ENCODE results near the gene CHRND. TPM values are rescaled to one million over a fixed set of nuclear protein-coding genes. Genes with fewer than 3 reads are reported as not detected.

The CHRND gene
- total RNA-seq, 1 experiment from 2014 or later = 7.1 TPM

DNA sequence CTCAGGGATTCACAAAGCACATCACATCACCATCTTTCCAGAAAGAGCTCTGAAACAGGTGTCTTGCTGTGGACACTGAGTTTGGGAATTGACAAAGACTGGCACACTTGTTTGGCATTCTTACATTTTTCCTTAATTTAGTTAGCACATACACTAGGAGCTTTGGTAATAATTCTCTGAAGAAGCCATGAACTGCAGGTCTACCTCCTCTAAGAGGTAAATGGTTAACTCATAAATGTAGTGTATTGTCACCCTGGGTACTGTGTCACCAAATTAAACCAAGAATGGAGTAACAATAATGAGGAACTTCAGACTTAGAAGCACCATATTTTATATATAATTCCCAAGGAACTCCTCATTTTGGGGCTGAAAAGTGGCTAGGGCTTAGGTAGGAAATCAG, 47.1 kb downstream of the CHRND start:
- no peak for DNase-seq (ENCODE audit: low read depth)

DNA sequence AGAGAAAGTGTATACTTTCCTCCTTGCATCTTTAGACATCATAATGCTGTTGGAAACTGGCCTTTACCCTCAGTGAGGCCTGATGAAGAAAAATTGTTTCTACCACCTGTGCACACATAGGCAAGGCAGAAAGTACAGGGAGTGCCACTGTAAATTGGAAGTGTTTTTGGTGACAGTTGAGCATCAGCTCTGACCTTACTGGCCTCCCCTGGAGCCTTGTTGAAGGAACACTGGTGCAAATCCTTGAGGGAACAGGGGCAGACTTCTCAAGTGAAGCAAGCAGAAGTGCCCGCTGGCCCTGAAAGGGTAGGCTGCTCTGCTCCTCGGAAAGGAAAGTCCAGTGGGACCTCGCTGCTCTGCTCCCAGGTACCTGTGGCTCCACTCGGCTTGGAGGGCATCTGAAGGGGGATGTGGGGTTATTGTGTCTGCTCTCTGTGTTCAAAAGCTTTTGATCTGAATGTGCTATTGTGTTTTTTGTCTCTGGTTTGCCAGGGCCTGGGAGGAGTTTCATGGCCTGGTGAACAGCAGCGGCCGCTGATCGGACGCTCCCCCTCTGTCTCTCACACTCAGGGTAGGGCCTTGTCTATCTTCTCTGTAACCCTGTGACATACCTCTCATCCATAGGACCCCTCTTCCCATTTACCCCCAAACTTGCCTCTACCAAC, 47.9 kb downstream of the CHRND start:
- no peak for DNase-seq (ENCODE audit: low read depth)

DNA sequence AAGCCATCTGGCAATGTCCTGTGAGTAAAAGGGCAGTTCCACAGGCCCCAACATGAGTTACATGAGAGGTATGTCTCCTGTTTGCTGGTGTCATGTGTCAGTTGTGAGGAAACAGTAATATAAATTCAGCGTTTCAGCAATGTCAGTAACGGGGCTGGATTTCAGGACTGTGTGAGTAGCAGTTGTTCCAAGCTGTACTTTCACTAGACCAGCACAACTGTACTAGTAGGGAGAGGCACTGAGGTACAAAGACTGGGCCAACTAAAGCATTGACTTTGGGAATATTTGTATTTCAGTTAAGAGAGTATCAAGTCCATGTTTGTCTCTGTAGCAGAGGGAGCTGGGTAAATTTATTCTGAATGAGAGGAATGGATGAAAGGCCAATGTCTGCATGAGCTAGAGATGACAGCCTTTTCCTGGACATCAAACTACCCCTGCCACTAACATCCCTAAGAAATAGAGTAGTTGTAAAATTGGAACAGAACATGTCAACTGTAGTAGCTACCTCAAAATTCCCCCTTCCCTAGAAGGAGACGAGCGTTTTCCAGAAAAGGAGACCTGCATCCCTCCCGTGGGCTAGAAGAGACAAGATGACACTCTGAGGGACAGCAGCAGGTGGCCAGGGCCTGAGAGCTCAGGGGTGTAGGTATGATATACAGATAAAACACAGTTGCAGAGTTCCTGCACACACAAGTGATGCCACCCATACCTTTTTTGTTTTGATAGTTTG, 48.9 kb downstream of the CHRND start:
- peak; percentile 88 for DNase-seq (ENCODE audit: low read depth)

DNA sequence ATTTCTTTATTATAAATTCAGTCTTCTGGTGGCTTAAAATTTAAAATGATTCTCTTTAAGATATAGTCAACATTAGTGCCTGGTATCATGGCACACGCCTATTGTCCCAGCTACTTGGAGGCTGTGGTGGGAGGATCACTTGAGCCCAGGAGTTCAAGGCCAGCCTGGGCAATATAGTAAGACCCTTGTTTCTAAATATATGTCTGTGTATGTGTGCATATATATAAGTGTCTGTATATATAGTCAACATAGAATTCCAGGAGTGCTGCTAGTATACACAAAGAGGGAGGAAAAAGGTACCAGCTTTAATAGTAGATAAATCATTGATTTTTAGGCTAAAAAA, 49.4 kb downstream of the CHRND start:
- DNase-seq (ENCODE audit: low read depth) = no peak

DNA sequence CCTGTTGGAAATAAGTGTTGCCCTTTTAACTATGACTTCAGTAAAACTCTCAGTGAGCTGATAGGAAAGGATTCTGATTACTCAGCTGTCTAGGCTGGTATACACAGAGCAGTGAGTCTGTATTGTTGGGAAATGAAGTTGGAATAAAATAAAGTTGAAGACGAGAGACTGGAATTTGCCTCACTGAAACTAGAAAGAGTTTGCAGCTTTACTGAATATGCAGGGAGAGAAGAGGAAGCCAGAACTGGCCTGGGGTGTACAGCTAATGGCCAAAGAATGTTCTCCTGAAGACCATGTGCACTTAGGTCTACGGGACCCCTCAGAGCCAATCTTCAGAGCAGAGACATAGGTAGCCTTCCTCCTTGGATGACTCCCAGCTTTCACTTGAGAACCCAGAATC, 51.0 kb downstream of the CHRND start:
- DNase-seq (ENCODE audit: low read depth) = peak; percentile 24

DNA sequence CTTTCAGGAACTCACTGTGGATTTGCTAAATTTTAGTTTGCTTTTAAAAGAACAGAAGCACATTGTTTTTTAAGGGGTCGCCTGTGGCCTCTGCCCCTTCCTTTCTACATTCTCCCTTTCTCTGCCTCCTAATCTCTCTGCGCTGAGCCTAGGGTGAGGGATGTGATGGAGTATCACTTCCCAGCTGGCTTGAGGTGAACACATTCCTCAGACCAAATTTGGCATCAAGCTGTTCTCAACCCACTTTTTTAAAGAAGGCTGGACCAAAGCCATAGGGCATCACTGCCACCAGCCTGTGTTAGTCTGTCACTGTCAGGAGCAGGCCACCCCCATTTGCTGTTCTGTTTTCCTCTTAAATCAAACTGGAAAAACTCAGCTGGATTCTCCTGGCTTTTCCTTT, 51.9 kb downstream of the CHRND start:
- DNase-seq (ENCODE audit: low read depth) = no peak

DNA sequence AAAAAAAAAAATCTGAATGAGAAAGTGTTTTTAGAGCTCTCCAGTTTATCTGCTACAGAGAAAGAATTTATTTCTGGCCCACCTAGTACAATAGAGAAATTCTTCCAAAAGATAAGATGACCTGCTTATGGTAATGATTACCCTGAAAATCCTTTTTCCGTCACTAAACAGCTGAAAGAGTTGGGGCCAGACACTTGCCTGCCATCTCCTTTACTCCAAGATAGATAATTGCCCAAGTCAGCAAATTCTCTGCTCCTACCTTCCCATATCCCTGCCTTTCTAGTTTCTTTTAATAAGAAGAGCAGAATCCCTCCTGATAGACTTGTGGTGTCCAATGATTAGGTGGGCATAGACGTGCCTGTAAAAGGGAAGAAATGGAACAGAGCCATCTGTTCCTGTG, 52.7 kb downstream of the CHRND start:
- no peak for DNase-seq (ENCODE audit: low read depth)

DNA sequence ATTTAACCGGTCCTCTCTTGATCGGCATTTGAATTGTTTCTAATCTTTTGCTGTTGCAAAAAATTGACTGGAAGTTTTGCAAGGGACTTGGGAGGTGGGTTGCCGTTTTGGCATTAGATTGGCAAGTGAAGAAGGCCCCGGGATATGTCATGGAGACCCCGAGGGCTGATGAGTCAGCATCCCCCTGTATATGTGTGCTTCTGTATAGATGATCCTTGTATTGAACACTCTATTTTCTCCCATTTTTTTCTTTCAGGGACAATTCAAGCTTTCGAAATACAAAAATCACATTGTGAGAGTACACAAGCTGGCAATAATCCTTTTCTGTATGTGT, 54.7 kb downstream of the CHRND start:
- no peak for DNase-seq (ENCODE audit: low read depth)

DNA sequence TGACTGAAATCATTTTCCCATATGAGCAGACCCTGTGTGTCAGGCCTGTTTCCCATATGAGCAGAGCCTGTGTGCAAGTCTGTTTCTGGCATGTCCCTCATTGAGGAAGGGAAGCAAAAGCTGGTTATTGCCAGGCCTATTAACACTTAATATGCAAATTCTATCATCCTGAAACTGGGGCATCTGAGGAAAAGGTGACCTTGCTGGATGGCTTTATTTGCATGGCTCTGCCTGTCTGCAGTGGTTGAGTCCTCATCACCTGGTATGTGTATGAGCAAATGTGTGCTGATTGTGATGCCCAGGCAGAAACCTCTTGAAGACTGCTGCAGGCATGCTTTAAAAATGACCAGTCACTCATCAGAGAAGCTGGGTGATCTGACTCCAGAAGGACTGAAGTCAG, 55.8 kb downstream of the CHRND start:
- DNase-seq (ENCODE audit: low read depth) = no peak

DNA sequence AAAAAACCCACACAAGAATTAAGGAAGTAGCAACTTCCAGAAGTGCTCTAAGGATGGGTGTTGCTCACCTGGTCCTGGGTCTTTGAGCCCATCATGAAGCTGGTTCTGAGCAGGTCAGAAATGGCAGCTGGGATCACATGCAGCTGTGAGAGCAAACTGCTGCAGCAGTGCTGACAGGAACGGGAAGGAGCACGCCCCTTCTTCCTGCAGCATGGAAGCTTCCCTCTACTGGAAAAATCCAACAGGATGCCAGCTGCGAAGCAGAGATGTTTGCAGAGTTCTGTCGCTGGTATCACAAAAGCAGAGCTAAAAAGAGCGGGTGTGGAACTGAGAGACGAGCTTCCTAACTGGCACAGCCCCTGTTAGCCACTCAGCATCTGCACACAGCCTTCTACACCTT, 58.3 kb downstream of the CHRND start:
- DNase-seq (ENCODE audit: low read depth) = no peak

Other genes starting within 250 kb of the CHRND start
- not detected in 2 replicates for gene ALPP, start 147.4 kb upstream of the CHRND start, total RNA-seq (2014; rRNA removed)
- not detected in 2 replicates for gene ALPG, start 119.3 kb upstream of the CHRND start, total RNA-seq (2014; rRNA removed)
- gene ALPI, start 70.0 kb upstream of the CHRND start, total RNA-seq (2014; rRNA removed) = not detected in 2 replicates
- not detected in 2 replicates for gene ECEL1, start 38.3 kb upstream of the CHRND start, total RNA-seq (2014; rRNA removed)
- gene PRSS56, start 5.8 kb upstream of the CHRND start, total RNA-seq (2014; rRNA removed) = 0.40 and 0.71 TPM in 2 replicates
- gene CHRNG, start 13.5 kb downstream of the CHRND start, total RNA-seq (2014; rRNA removed) = 0.83 and 5.5 TPM in 2 replicates
- gene TIGD1, start 24.4 kb downstream of the CHRND start, total RNA-seq (2014; rRNA removed) = 5.0 and 5.1 TPM in 2 replicates
- 61.4 and 61.8 TPM in 2 replicates for gene EIF4E2, start 24.5 kb downstream of the CHRND start, total RNA-seq (2014; rRNA removed)
- 0.19 and 0.52 TPM in 2 replicates for gene EFHD1, start 107.4 kb downstream of the CHRND start, total RNA-seq (2014; rRNA removed)
- 52.5 and 54.8 TPM in 2 replicates for gene GIGYF2, start 171.2 kb downstream of the CHRND start, total RNA-seq (2014; rRNA removed)

All from LHCN-M2 (cell line).